GM12878 (cell line): ENCODE measurements around the gene MYO6. TPM values are rescaled to one million over a fixed set of nuclear protein-coding genes. Genes with fewer than 3 reads are reported as not detected.

ENCODE experiments used
- ATAC-seq: fragments of 200-7000 bp; cut with Tn5 transposase; 3 replicates; pipeline ENCODE4 v1.9.1; 2020; ENCODE audit warnings: mild to moderate bottlenecking, moderate library complexity
- BruUV-seq: library from RNA; stranded (reverse); fragments of 400-500 nt; replicated peaks from 2 replicates; lab custom pipeline; 2021; lab: Mats Ljungman, UMichigan
- CTCF ChIA-PET: fragments of 300-600 bp; sonication (Branson Sonifier 250); formaldehyde crosslinking; extraction: SDS; loops from one replicate; lab custom pipeline; 2021; ENCODE audit warnings: inconsistent platforms; lab: Yijun Ruan, JAX
- POLR2A ChIA-PET: fragments of 350-600 bp; formaldehyde crosslinking; extraction: SDS; loops from one replicate; lab custom pipeline; 2021; ENCODE audit warnings: inconsistent platforms; lab: Charles Lee
- RAD21 ChIA-PET: fragments of 300-600 bp; sonication (Branson Sonifier 250); formaldehyde crosslinking; loops from one replicate; lab custom pipeline; 2023; ENCODE audit warnings: antibody characterized with exemption; ENCODE audit not compliant: unreplicated experiment; lab: Charles Lee
- SMC1A ChIA-PET: fragments of 300-600 bp; sonication (Branson Sonifier 250); formaldehyde crosslinking; loops from one replicate; lab custom pipeline; 2023; ENCODE audit not compliant: unreplicated experiment, uncharacterized antibody; lab: Charles Lee
- DNase-seq: peaks from one replicate; pipeline ENCODE4 v3.0.0-alpha.2; 2011; ENCODE audit warnings: low read depth, low spot score
- FAIRE-seq: peaks from 3 replicates; lab custom pipeline; 2011; peaks lifted over from hg19 to GRCh38; lab: Jason Lieb, UNC
- H2AFZ ChIP-seq: 2 replicates; pipeline ENCODE4 v1.6.0; 2011; ENCODE audit warnings: low read depth, low read length, control low read depth; ENCODE audit not compliant: control insufficient read depth
- H3K27ac ChIP-seq: 2 replicates; pipeline ENCODE4 v1.5.1; 2011; ENCODE audit warnings: control low read depth; ENCODE audit not compliant: control insufficient read depth, insufficient read depth
- H3K27me3 ChIP-seq, 2 experiments: replicated peaks in 1 of 2; 2 replicates each; pipeline versions ENCODE4 v1.6.0 to v1.6.1; 2011; ENCODE audit warnings: low read length in 1 of 2; ENCODE audit not compliant: control insufficient read depth in 2 of 2, insufficient read depth in 2 of 2
- H3K36me3 ChIP-seq, 2 experiments: 2 replicates each; pipeline ENCODE4 v1.5.1; 2011; ENCODE audit warnings: low read length in 1 of 2; ENCODE audit not compliant: control insufficient read depth in 2 of 2, insufficient read depth in 2 of 2
- H3K4me1 ChIP-seq: 2 replicates; pipeline ENCODE4 v1.6.1; 2011; ENCODE audit warnings: mild to moderate bottlenecking, low read length, moderate library complexity, mixed read lengths; ENCODE audit not compliant: control insufficient read depth, insufficient read depth
- H3K4me2 ChIP-seq: 2 replicates; pipeline ENCODE4 v1.6.0; 2011; ENCODE audit warnings: control low read depth; ENCODE audit not compliant: control insufficient read depth, insufficient read depth
- H3K4me3 ChIP-seq: fragments of 200-600 bp; sonication (generic); 2 replicates; pipeline ENCODE4 v1.5.1; 2016
- H3K79me2 ChIP-seq: 2 replicates; pipeline ENCODE4 v1.6.0; 2011; ENCODE audit warnings: low read length; ENCODE audit not compliant: control insufficient read depth, insufficient read depth
- H3K9ac ChIP-seq: 2 replicates; pipeline ENCODE4 v1.8.0; 2011; ENCODE audit warnings: low read length, control low read depth, mixed read lengths; ENCODE audit not compliant: control insufficient read depth, insufficient read depth
- H3K9me3 ChIP-seq: replicated peaks from 3 replicates; pipeline ENCODE4 v1.5.1; 2011; ENCODE audit warnings: mild to moderate bottlenecking, low read length; ENCODE audit not compliant: control insufficient read depth, insufficient read depth
- H4K20me1 ChIP-seq: 2 replicates; pipeline ENCODE4 v1.6.0; 2011; ENCODE audit not compliant: control insufficient read depth, insufficient read depth
- BCL11A ChIP-seq: IDR thresholded peaks from 2 replicates; pipeline ENCODE4 v1.6.1; 2011; ENCODE audit warnings: low read depth, low read length
- CBFB ChIP-seq: IDR thresholded peaks from 2 replicates; pipeline ENCODE4 v1.6.1; 2016; ENCODE audit warnings: antibody characterized with exemption, low read depth
- FOXK2 ChIP-seq: fragments of 450-650 bp; IDR thresholded peaks from 2 replicates; pipeline ENCODE4 v1.6.1; 2017; ENCODE audit warnings: mild to moderate bottlenecking, moderate library complexity
- HDAC2 ChIP-seq: fragments of 200-600 bp; sonication (generic); IDR thresholded peaks from 2 replicates; pipeline ENCODE4 v1.6.1; 2017
- KDM1A ChIP-seq: fragments of 200-600 bp; sonication (generic); IDR thresholded peaks from 2 replicates; pipeline ENCODE4 v1.6.1; 2016; ENCODE audit warnings: borderline replicate concordance
- MTA2 ChIP-seq: fragments of 450-650 bp; IDR thresholded peaks from 2 replicates; pipeline ENCODE4 v1.6.1; 2016; ENCODE audit warnings: low read depth, mild to moderate bottlenecking, moderate library complexity
- MYC ChIP-seq: IDR thresholded peaks from 2 replicates; pipeline ENCODE4 v1.6.1; 2011; ENCODE audit warnings: mild to moderate bottlenecking, low read length, moderate library complexity, inconsistent platforms; ENCODE audit not compliant: insufficient read depth, insufficient replicate concordance, insufficient read length, severe bottlenecking
- NFXL1 ChIP-seq: fragments of 450-650 bp; IDR thresholded peaks from 2 replicates; pipeline ENCODE4 v1.6.1; 2017; ENCODE audit warnings: antibody characterized with exemption, mild to moderate bottlenecking, borderline replicate concordance
- POU2F2 ChIP-seq: IDR thresholded peaks from 3 replicates; pipeline ENCODE4 v1.6.1; 2011; ENCODE audit warnings: low read depth, mild to moderate bottlenecking, low read length, borderline replicate concordance
- RAD51 ChIP-seq: fragments of 450-650 bp; IDR thresholded peaks from 2 replicates; pipeline ENCODE4 v1.6.1; 2016; ENCODE audit warnings: moderate library complexity, mild to moderate bottlenecking, inconsistent platforms
- SMAD1 ChIP-seq: fragments of 450-650 bp; IDR thresholded peaks from 2 replicates; pipeline ENCODE4 v1.6.1; 2018; ENCODE audit warnings: mild to moderate bottlenecking, low read depth; ENCODE audit not compliant: partially characterized antibody
- SMAD5 ChIP-seq: IDR thresholded peaks from 2 replicates; pipeline ENCODE4 v1.6.1; 2016; ENCODE audit warnings: antibody characterized with exemption, low read depth
- YBX1 ChIP-seq: fragments of 450-650 bp; IDR thresholded peaks from 2 replicates; pipeline ENCODE4 v1.6.1; 2016; ENCODE audit warnings: antibody characterized with exemption
- ZNF622 ChIP-seq: fragments of 450-650 bp; IDR thresholded peaks from 2 replicates; pipeline ENCODE4 v1.6.1; 2017; ENCODE audit warnings: mild to moderate bottlenecking, inconsistent platforms
- WGBS: methylation state at CpG from one replicate; pipeline ENCODE4 v1.1.6; 2016; ENCODE audit warnings: low lambda C conversion rate; ENCODE audit not compliant: insufficient replicate concordance, insufficient coverage; ENCODE audit errors: missing lambda C conversion rate; 5-methylcytosine and 5-hydroxymethylcytosine counted together
- in situ Hi-C: fragments of 300-500 bp; cut with MboI; formaldehyde crosslinking; loops from 9 replicates; pipeline ENCODE4 v1.14.3; 2018; ENCODE audit warnings: mixed read lengths
- intact Hi-C: fragments of 100-400 bp; cut with micrococcal nuclease; formaldehyde crosslinking; loops from one replicate; pipeline ENCODE4 v1.14.2; 2022; ENCODE audit not compliant: unreplicated experiment
- polyA plus RNA-seq, 11 experiments: library from polyadenylated mRNA; depleted of rRNA in 4 of 11; unstranded in 6 of 11; stranded (reverse) in 5 of 11; fragments of >200 nt; fragmentation: Nextera tagmentation in 4 of 11; fragmentation: Illumina TruSeq in 1 of 11; extraction: Ambion mirVana in 4 of 11; extraction: Trizol in 1 of 11; gene quantifications; 1 replicate in 1 of 11; 2 replicates in 10 of 11; pipeline versions ENCODE4 v1.2.1 to v1.2.3, GENCODE V29; 2011 to 2016; ENCODE audit warnings: inconsistent platforms in 2 of 11, missing spikeins in 2 of 11, low read depth in 1 of 11
- total RNA-seq, 4 experiments: library from RNA; depleted of rRNA in 3 of 4; stranded (reverse); fragments of >200 nt in 3 of 4; fragmentation: Illumina TruSeq in 1 of 4; extraction: Trizol in 1 of 4; gene quantifications; 2 replicates each; pipeline versions ENCODE4 v1.2.1 to v1.2.3, GENCODE V29; 2013 to 2021
- TF ChIP-seq, protein P1 (sequence below): fragments of 450-650 bp; IDR thresholded peaks from 2 replicates; pipeline ENCODE4 v1.6.1; 2018; ENCODE audit warnings: mild to moderate bottlenecking, low read depth, moderate library complexity; ENCODE audit not compliant: partially characterized antibody
- TF ChIP-seq, protein P2 (sequence below): fragments of 450-650 bp; IDR thresholded peaks from 2 replicates; pipeline ENCODE4 v1.6.1; 2016; ENCODE audit warnings: mild to moderate bottlenecking, moderate library complexity, borderline replicate concordance

The MYO6 gene
- total and polyA plus RNA-seq, 10 of the 15 experiments (the other 5 are each of a cell fraction or from before 2014, with no cell fraction given) = 7.9 to 30.4 (median 16.8) TPM

DNA sequence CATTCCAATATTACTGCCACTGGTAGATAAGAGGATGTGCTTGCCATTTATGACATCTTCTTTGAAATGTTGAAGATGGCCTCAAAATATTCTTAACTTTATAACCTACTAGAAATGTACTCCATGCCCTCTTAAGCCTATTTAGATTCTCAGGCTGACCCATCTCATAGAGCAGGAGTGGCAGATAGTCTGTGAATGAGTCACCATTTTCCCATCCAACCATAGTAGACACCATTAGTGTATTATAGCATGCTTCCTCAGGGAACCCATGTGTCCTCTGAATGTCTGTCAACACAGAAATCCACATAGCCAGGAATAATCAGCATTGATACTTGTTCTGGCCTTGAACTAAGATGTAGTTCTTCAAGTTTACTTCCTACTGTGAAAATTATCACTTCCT, 173.2 kb downstream of the MYO6 start (continued):
- TF ChIP-seq, protein P1, sequence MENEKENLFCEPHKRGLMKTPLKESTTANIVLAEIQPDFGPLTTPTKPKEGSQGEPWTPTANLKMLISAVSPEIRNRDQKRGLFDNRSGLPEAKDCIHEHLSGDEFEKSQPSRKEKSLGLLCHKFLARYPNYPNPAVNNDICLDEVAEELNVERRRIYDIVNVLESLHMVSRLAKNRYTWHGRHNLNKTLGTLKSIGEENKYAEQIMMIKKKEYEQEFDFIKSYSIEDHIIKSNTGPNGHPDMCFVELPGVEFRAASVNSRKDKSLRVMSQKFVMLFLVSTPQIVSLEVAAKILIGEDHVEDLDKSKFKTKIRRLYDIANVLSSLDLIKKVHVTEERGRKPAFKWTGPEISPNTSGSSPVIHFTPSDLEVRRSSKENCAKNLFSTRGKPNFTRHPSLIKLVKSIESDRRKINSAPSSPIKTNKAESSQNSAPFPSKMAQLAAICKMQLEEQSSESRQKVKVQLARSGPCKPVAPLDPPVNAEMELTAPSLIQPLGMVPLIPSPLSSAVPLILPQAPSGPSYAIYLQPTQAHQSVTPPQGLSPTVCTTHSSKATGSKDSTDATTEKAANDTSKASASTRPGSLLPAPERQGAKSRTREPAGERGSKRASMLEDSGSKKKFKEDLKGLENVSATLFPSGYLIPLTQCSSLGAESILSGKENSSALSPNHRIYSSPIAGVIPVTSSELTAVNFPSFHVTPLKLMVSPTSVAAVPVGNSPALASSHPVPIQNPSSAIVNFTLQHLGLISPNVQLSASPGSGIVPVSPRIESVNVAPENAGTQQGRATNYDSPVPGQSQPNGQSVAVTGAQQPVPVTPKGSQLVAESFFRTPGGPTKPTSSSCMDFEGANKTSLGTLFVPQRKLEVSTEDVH = no peak
- TF ChIP-seq YBX1 (no peak), RAD51 (no peak), FOXK2 (no peak), POU2F2 (no peak), KDM1A (no peak), NFXL1 (no peak)

DNA sequence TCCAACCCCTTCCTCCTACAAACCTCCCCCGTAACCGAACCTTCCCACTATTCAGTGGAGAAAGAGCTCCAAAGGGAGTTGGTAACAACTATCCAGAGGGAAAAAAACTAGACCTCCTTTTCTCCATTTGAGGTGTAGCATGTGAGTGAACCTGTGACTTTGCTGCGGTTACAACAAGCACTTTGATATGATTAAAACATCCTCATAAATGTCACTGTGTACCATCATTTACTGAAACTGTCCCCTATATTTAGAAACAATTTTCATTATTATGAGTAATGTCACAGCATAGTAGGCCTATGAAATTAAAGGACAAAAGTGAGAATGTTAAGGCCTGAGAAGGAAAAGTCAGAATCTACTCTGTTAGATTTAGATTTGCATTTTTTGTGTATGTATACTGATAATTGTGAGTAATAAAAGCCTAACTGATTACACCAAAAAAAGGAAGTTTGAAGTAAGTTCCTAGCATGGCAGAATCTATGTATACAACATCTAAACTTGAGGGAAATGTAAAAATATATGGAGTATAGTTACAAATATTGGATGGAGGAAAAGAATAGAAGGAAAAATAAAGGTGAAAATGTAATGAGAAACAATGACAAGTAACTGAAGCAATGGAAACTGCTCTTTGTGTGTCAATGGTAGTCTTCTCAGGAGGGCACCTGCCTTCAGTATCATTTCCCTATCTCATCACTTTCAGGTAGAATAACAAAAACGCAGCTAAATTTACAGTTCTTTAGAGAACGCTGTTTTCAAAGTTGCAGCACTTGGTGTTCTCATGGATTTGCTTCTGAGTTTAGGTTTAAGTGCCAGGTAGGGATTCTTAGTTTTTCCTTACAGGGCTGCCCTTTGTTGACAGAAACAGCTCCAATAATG, 177.5 kb downstream of the MYO6 start:
- Histone ChIP-seq H3K4me3 (no peak overlapping the region), H3K9me3 (no peaks in the 10 kb centered on the region), H3K9ac (no peak overlapping the region), H3K27ac (no peak overlapping the region), H3K4me2 (no peak overlapping the region), H2AFZ (no peak overlapping the region), H3K4me1 (no peaks in the 10 kb centered on the region), H3K27me3 (no peaks in the 10 kb centered on the region), H4K20me1 (no peaks in the 10 kb centered on the region), H3K36me3 (no peaks in the 10 kb centered on the region), H3K79me2 (no peaks in the 10 kb centered on the region)
- in situ Hi-C loops (loop anchor here (25.0 kb wide), 1 partner anchor 936 kb away; no protein-coding TSS in a partner anchor), intact Hi-C loops (no loop called here)
- ChIA-PET SMC1A (interaction anchor here (0.5 to 1.5 kb wide), 8 partner anchors 9 to 729 kb away, joined by 3 to 5 read pairs (median 3); no protein-coding TSS in a partner anchor), CTCF (interaction anchor here (0.7 to 2.8 kb wide), 4 partner anchors 9 to 33 kb away, joined by 3 to 14 read pairs (median 5); no protein-coding TSS in a partner anchor), POLR2A (no interaction called here), RAD21 (interaction anchor here (1.1 kb wide), 1 partner anchor 404 kb away, joined by 3 read pairs; no protein-coding TSS in a partner anchor)
- DNase-seq (no peak), FAIRE-seq (peak; percentile 84), ATAC-seq (peak; percentile 71)
- 17% methylated on average over 5 of the region's 5 CpGs for WGBS
- no TSS peak for BruUV-seq
- TF ChIP-seq, protein P2, sequence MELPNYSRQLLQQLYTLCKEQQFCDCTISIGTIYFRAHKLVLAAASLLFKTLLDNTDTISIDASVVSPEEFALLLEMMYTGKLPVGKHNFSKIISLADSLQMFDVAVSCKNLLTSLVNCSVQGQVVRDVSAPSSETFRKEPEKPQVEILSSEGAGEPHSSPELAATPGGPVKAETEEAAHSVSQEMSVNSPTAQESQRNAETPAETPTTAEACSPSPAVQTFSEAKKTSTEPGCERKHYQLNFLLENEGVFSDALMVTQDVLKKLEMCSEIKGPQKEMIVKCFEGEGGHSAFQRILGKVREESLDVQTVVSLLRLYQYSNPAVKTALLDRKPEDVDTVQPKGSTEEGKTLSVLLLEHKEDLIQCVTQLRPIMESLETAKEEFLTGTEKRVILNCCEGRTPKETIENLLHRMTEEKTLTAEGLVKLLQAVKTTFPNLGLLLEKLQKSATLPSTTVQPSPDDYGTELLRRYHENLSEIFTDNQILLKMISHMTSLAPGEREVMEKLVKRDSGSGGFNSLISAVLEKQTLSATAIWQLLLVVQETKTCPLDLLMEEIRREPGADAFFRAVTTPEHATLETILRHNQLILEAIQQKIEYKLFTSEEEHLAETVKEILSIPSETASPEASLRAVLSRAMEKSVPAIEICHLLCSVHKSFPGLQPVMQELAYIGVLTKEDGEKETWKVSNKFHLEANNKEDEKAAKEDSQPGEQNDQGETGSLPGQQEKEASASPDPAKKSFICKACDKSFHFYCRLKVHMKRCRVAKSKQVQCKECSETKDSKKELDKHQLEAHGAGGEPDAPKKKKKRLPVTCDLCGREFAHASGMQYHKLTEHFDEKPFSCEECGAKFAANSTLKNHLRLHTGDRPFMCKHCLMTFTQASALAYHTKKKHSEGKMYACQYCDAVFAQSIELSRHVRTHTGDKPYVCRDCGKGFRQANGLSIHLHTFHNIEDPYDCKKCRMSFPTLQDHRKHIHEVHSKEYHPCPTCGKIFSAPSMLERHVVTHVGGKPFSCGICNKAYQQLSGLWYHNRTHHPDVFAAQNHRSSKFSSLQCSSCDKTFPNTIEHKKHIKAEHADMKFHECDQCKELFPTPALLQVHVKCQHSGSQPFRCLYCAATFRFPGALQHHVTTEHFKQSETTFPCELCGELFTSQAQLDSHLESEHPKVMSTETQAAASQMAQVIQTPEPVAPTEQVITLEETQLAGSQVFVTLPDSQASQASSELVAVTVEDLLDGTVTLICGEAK = no peak
- TF ChIP-seq SMAD1 (no peak), ZNF622 (no peak), BCL11A (peak; percentile 12; the same call in 1 of the 2 replicates), CBFB (0 out of 2 replicates have a peak, but pooled peaks have one; percentile 25), MTA2 (no peak), HDAC2 (no peak), MYC (no peak), SMAD5 (no peak)
